Cardiac muscle cell (in vitro differentiated cells and primary cell): ENCODE measurements around the gene CLEC4D. TPM values are rescaled to one million over a fixed set of nuclear protein-coding genes. Genes with fewer than 3 reads are reported as not detected.

Experiments
- DNase-seq, 2 donors: peaks; one replicate each; pipeline versions ENCODE4 v3.0.0 to v3.0.0-alpha.2; 2010 to 2017; ENCODE audit warnings: low read depth in 1 of 2, low spot score in 1 of 2
- H3K27ac ChIP-seq: fragments of 200-600 bp; sonication (generic); 2 replicates; pipeline ENCODE4 v1.5.1; 2016
- H3K27me3 ChIP-seq: fragments of 200-600 bp; sonication (generic); 2 replicates; pipeline ENCODE4 v1.6.0; 2016; ENCODE audit warnings: control low read depth
- H3K36me3 ChIP-seq: fragments of 200-600 bp; sonication (generic); 2 replicates; pipeline ENCODE4 v1.5.1; 2016; ENCODE audit warnings: control low read depth
- H3K4me1 ChIP-seq: fragments of 200-600 bp; sonication (generic); 2 replicates; pipeline ENCODE4 v1.8.1; 2017; ENCODE audit warnings: low read depth, mild to moderate bottlenecking, mixed run types
- H3K4me3 ChIP-seq: fragments of 200-600 bp; sonication (generic); 2 replicates; pipeline ENCODE4 v1.5.1; 2016; ENCODE audit warnings: mild to moderate bottlenecking
- H3K9me3 ChIP-seq: fragments of 200-600 bp; sonication (generic); 2 replicates; pipeline ENCODE4 v1.5.1; 2017; ENCODE audit warnings: low read depth, mild to moderate bottlenecking, control low read depth
- CTCF ChIP-seq: IDR thresholded peaks from 2 replicates; pipeline ENCODE4 v1.5.1; 2012; ENCODE audit warnings: low read depth, mild to moderate bottlenecking, low read length
- polyA plus RNA-seq: library from polyadenylated mRNA; unstranded; fragments of >200 nt; fragmentation: Nextera tagmentation; extraction: Ambion mirVana; gene quantifications from 2 replicates; pipeline ENCODE4 v1.2.1, GENCODE V29; 2016
- total RNA-seq: library from RNA; depleted of rRNA; stranded (reverse); fragments of >200 nt; gene quantifications from 2 replicates; pipeline ENCODE4 v1.2.3, GENCODE V29; 2016

Gene CLEC4D
- total and polyA plus RNA-seq, 2 experiments from 2014 or later = 0.45 TPM; not detected in 1

DNA sequence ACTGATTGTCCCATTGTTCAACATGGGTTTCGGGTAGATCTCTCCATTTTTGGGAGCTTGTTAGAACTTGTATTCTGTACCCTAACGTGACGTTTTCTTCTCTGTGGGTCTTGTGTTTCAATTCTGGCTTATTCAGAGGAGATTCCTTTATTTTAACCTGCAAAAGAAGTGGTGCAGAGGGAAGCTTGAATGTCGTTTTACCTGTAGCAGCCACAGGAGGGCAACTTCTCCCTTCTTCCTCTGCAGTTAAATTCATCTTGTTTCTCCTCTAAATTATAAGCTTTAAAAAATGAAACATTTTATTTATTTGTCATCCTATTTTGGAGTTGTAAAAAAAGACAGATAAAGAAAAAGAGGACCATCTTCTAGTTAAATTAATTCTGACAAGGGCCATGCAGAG, 13.7 kb upstream of the CLEC4D start:
- no peak for TF ChIP-seq CTCF
- H3K36me3 ChIP-seq = no peaks in the 10 kb centered on the region
- no peaks in the 10 kb centered on the region for H3K9me3 ChIP-seq
- H3K27ac ChIP-seq = no peak overlapping the region
- no peaks in the 10 kb centered on the region for H3K4me1 ChIP-seq
- no peaks in the 10 kb centered on the region for H3K27me3 ChIP-seq
- no peak for DNase-seq
- H3K4me3 ChIP-seq = no peak overlapping the region

- Histone ChIP-seq H3K4me1 (no peaks in the 10 kb centered on the region), H3K4me3 (no peak overlapping the region), H3K9me3 (no peaks in the 10 kb centered on the region), H3K27me3 (no peaks in the 10 kb centered on the region), H3K27ac (no peak overlapping the region), H3K36me3 (no peaks in the 10 kb centered on the region)
- TF ChIP-seq CTCF = no peak
- DNase-seq = no peak
Measured at GRCh38 chr12:8501720-8502119, 11.6 kb upstream of the CLEC4D start.

GRCh38 chr12:8504351-8504750, 9.0 kb upstream of the CLEC4D start:
- Histone ChIP-seq H3K4me3 (no peak overlapping the region), H3K27me3 (no peaks in the 10 kb centered on the region), H3K4me1 (peaks cover 7% of the 10 kb centered on the region), H3K36me3 (no peaks in the 10 kb centered on the region), H3K27ac (no peak overlapping the region), H3K9me3 (no peaks in the 10 kb centered on the region)
- no peak for DNase-seq
- TF ChIP-seq CTCF = no peak

GRCh38 chr12:8507596-8507995, 5.7 kb upstream of the CLEC4D start:
- no peaks in the 10 kb centered on the region for H3K9me3 ChIP-seq
- no peak overlapping the region for H3K27ac ChIP-seq
- peaks cover 7% of the 10 kb centered on the region for H3K4me1 ChIP-seq
- DNase-seq = no peak
- H3K36me3 ChIP-seq = no peaks in the 10 kb centered on the region
- no peak for TF ChIP-seq CTCF
- H3K4me3 ChIP-seq = no peak overlapping the region
- H3K27me3 ChIP-seq = no peaks in the 10 kb centered on the region

DNA sequence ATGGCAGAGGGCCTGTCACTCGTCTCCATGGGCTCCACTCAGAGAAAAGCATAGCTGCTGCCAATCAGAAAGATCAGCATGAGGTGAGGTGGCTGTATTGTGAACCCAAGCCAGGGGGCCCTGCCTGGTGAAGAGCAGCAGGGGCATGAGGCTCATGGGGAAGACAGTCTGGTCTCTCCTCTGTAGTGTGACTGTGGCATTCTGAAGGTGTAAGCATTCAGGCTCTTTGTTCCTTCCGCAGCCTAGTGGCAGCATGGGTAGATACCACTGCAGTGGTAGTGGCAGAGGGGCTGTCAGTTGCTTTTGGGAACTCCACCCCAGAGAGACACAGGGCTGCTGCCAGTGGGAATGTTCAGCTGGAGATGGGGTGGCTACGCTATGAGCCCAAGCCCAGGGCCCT, 5.1 kb upstream of the CLEC4D start:
- H3K4me1 ChIP-seq = peaks cover 7% of the 10 kb centered on the region
- no peaks in the 10 kb centered on the region for H3K36me3 ChIP-seq
- H3K9me3 ChIP-seq = no peaks in the 10 kb centered on the region
- no peaks in the 10 kb centered on the region for H3K27me3 ChIP-seq
- no peak overlapping the region for H3K27ac ChIP-seq
- DNase-seq = no peak
- no peak overlapping the region for H3K4me3 ChIP-seq
- no peak for TF ChIP-seq CTCF
